Mononuclear cell (primary cell): Measurements from ENCODE around the gene RHOXF2B. TPM values are rescaled to one million over a fixed set of nuclear protein-coding genes. Genes with fewer than 3 reads are reported as not detected.
"Not testable (repeated sequence)": the region's sequence is repeated elsewhere in the genome, so short reads cannot be mapped to it uniquely, and the experiment has no call there.

ENCODE experiments used
- H3K27me3 ChIP-seq: 2 replicates; pipeline ENCODE4 v1.6.0; 2011; ENCODE audit warnings: low read length, control low read depth; ENCODE audit not compliant: insufficient read depth
- H3K4me1 ChIP-seq: 2 replicates; pipeline ENCODE4 v1.5.1; 2011; ENCODE audit warnings: mild to moderate bottlenecking, low read length, control low read depth; ENCODE audit not compliant: insufficient read depth
- H3K4me3 ChIP-seq: 2 replicates; pipeline ENCODE4 v1.5.1; 2011; ENCODE audit warnings: mild to moderate bottlenecking, low read length, moderate library complexity
- H3K9me3 ChIP-seq: 2 replicates; pipeline ENCODE4 v1.5.1; 2011; ENCODE audit warnings: low read depth, mild to moderate bottlenecking, control low read depth, low read length
- total RNA-seq: library from RNA; depleted of rRNA; stranded (reverse); fragments of >200 nt; gene quantifications from one replicate; pipeline ENCODE4 v1.2.3, GENCODE V29; 2012

The RHOXF2B gene
- under 0.01 TPM for total RNA-seq

GRCh38 chrX:120077590-120077989, at the start of gene RHOXF2B:
TSS of gene RHOXF2B (minus strand) at chrX:120077690. CDS start at chrX:120077552, 138 bp downstream.
- H3K27me3 ChIP-seq, H3K4me1 ChIP-seq, H3K4me3 ChIP-seq, H3K9me3 ChIP-seq: not testable (repeated sequence)

GRCh38 chrX:120125444-120125843, 48.0 kb upstream of the RHOXF2B start:
- no peaks in the 10 kb centered on the region for H3K27me3 ChIP-seq
- H3K4me1 ChIP-seq, result no peaks in the 10 kb centered on the region
- H3K9me3 ChIP-seq, result no peaks in the 10 kb centered on the region
- no peak overlapping the region for H3K4me3 ChIP-seq

DNA sequence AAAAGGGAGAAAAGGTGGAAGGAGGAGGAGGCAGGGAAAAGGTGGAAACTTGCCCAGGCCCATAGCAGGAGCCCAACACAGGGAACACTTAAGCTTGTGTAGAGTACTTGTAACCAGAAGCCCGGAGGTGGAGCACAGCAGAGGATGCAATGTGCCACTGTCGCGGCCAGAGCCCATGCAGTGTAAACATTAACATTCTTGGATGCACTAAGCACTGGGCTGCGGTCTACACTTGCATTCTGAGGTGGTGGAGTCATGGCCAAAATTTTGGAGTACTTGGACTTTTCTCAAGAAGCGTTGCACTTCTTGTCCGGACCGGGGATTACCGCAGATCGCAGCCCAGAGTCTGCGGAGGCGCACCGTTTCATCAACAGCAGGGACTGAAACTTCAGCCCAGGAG, 42.7 kb upstream of the RHOXF2B start:
- Histone ChIP-seq H3K4me3 (no peak overlapping the region), H3K9me3 (no peaks in the 10 kb centered on the region), H3K4me1 (no peaks in the 10 kb centered on the region), H3K27me3 (no peaks in the 10 kb centered on the region)

- H3K9me3 ChIP-seq, result no peaks in the 10 kb centered on the region
- no peak within 1 kb of the TSS for H3K4me3 ChIP-seq
- H3K4me1 ChIP-seq, result no peaks in the 10 kb centered on the region
- H3K27me3 ChIP-seq, result no peaks in the 10 kb centered on the region
Measured at GRCh38 chrX:120115438-120115963, 38.0 kb upstream of the RHOXF2B start, which contains the start of gene RHOXF1. TSS of gene RHOXF1 (minus strand) at chrX:120115913. CDS start at chrX:120115862, 51 bp downstream.

- no peaks in the 10 kb centered on the region for H3K9me3 ChIP-seq
- H3K4me1 ChIP-seq, result no peaks in the 10 kb centered on the region
- H3K27me3 ChIP-seq, result no peaks in the 10 kb centered on the region
- H3K4me3 ChIP-seq, result no peak overlapping the region
Measured at GRCh38 chrX:120111611-120112010, 34.1 kb upstream of the RHOXF2B start.

- Histone ChIP-seq H3K4me1 (no peaks in the 10 kb centered on the region), H3K4me3 (no peak overlapping the region), H3K9me3 (no peaks in the 10 kb centered on the region), H3K27me3 (no peaks in the 10 kb centered on the region)
Measured at GRCh38 chrX:120109378-120109777, 31.9 kb upstream of the RHOXF2B start.

DNA sequence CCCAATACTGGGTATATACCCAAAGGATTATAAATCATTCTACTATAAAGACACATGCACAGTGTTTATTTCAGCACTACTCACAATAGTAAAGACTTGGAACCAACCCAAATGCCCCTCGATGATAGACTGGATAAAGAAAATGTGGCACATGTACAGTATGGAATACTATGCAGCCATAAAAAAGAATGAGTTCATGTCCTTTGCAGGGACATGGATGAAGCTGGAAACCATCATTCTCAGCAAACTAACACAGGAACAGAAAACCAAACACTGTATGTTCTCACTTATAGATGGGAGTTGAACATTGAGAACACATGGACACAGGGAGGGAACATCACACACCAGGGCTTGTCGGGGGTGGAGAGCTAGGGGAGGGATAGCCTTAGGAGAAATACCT, 27.2 kb upstream of the RHOXF2B start:
- H3K27me3 ChIP-seq, H3K9me3 ChIP-seq, H3K4me1 ChIP-seq, H3K4me3 ChIP-seq: not testable (repeated sequence)

- H3K9me3 ChIP-seq, H3K27me3 ChIP-seq, H3K4me3 ChIP-seq, H3K4me1 ChIP-seq: not testable (repeated sequence)
Measured at GRCh38 chrX:120101057-120101456, 23.6 kb upstream of the RHOXF2B start.

DNA sequence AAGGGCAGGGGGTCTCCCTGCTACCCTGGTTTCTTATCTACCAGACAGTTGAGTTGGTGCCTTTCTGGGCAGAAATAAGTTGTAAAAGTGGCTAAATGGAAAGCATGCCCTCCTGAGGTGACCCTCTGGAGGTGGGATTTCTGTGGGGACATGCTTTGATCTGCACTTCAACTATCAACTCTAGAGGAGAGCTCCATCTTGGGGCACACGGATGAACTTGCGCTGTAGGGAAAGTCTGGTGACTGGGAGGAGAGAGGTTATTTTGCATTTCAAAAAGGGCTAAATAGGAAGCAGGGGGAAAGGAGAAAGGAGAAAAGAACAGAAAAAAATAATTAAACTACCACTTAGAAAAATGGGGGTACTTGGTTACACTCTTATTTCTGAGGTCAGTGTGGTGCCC, 12.7 kb upstream of the RHOXF2B start:
- Histone ChIP-seq H3K9me3 (no peaks in the 10 kb centered on the region), H3K4me3 (no peak overlapping the region), H3K27me3 (no peaks in the 10 kb centered on the region)

DNA sequence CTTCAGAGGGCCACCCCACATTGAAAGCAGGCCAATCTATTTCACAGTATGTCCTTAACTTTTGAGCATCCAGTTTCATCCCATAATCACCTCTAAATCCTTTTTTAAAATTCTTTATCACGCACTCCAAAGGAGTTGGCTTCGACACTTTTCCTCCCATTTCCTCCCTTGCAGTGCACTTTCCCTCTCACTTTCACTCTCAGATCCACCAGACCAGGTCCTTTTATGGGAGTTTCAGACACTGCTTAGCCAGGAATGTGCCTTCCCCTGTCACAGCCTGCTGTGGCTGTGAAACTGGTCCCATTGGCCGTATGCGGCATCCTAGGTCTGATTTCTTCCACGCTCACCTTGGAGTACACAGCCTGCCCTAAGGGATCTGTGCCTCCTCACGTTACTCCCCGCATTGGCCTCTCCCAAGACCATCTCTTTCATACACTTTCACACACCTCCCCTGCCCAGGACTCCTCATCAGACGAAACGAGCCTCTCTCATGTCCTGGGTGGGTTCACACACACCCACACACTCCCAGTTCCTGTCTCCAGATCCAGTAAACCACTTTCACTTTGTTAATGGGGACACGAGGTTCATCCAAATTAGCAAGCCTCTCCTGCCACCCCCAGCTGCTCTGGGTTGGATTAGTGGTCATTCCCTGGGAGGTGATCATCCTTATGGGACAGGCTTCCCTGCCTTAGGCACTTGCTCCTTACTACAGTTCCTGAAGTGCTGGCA, 10.0 kb upstream of the RHOXF2B start:
- H3K4me3 ChIP-seq, result no peak overlapping the region
- no peaks in the 10 kb centered on the region for H3K9me3 ChIP-seq
- H3K4me1 ChIP-seq, result no peaks in the 10 kb centered on the region
- no peaks in the 10 kb centered on the region for H3K27me3 ChIP-seq

More for the DNA sequence above, 12.7 kb upstream of the RHOXF2B start:
- no peaks in the 10 kb centered on the region for H3K4me1 ChIP-seq

GRCh38 chrX:120085553-120086185, 8.2 kb upstream of the RHOXF2B start:
- not testable (repeated sequence) for H3K9me3 ChIP-seq, H3K4me3 ChIP-seq, H3K4me1 ChIP-seq, H3K27me3 ChIP-seq

DNA sequence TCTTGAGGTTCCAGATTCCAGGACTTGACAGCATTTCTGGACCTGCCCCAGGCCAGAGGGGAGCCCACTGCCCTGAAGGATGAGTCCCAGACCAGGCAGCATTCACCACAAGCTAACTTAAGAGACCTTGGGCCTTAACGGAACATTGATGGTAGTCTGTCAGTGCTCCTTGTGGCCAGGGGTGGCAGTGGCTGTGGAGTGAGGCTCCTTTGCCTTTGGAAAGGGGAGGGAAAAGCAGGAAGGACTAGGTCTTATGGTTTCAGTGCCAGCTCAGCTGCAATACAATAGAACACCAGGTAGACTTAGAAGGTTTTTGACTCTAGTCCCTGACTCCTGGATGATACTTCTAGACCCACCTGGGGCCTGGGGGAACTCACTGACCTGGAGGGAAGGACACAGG, 11.3 kb downstream of the RHOXF2B start:
- not testable (repeated sequence) for H3K4me1 ChIP-seq, H3K9me3 ChIP-seq, H3K4me3 ChIP-seq, H3K27me3 ChIP-seq

DNA sequence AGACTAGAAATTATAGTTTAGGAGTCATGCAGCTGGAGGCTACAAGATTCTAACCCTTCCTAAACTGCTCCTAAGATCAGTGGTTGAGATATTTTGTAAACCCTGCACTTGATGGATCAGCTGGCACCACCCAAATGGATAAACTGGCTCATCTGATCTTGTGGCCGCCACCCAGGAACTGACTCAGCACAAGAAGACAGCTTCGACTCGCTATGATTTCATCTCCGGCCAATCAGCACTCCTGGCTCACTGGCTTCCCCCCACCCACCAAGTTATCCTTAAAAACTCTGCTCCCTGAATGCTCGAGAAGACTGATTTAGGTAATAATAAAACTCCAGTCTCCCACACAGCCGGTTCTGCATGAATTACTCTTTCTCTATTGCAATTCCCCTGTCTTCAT, 34.8 kb downstream of the RHOXF2B start:
- not testable (repeated sequence) for H3K4me1 ChIP-seq, H3K27me3 ChIP-seq, H3K4me3 ChIP-seq, H3K9me3 ChIP-seq

GRCh38 chrX:120042247-120042646, 35.2 kb downstream of the RHOXF2B start:
- H3K4me1 ChIP-seq, H3K9me3 ChIP-seq, H3K4me3 ChIP-seq, H3K27me3 ChIP-seq: not testable (repeated sequence)

DNA sequence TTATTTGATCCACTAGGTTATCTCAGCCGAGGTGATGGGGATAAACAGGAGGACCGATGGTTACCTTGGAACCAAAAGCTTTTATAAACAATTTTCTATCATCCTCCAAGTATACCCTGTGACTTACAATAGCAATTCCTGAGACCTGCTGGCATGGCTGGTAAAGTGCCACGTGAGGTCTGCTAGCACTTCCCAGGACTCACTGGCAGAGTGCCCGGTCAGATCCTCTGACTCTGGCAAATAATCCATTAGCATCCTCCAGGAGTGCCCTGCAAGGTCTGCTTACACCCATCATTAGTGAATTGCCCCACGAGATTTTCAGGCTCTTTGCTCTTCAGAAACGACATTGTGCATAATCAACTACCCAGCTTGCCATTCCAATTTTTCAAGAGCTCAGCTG, 37.3 kb downstream of the RHOXF2B start:
- not testable (repeated sequence) for H3K27me3 ChIP-seq, H3K9me3 ChIP-seq, H3K4me1 ChIP-seq, H3K4me3 ChIP-seq
